Neutrophil (primary cell): ENCODE results near the gene TMEM253.

Experiments used
- H3K27ac ChIP-seq: fragments of 200-600 bp; sonication (generic); 2 replicates; pipeline ENCODE4 v1.5.1; 2016; ENCODE audit warnings: mild to moderate bottlenecking, moderate library complexity
- H3K27me3 ChIP-seq: fragments of 200-600 bp; sonication (generic); 2 replicates; pipeline ENCODE4 v1.6.0; 2016; ENCODE audit warnings: mild to moderate bottlenecking
- H3K36me3 ChIP-seq: fragments of 200-600 bp; sonication (generic); 2 replicates; pipeline ENCODE4 v1.5.1; 2017
- H3K4me1 ChIP-seq, 2 experiments: fragments of 200-600 bp in 1 of 2; sonication (generic) in 1 of 2; 1 replicate in 1 of 2; 2 replicates in 1 of 2; pipeline versions ENCODE4 v1.5.1 to v1.6.1; 2013 to 2016; ENCODE audit warnings: low read depth in 1 of 2, low read length in 1 of 2, mild to moderate bottlenecking in 1 of 2, moderate library complexity in 1 of 2; ENCODE audit not compliant: control insufficient read depth in 1 of 2, insufficient read depth in 1 of 2
- H3K4me3 ChIP-seq, 2 experiments: fragments of 200-600 bp in 1 of 2; sonication (generic) in 1 of 2; 1 replicate in 1 of 2; 2 replicates in 1 of 2; pipeline ENCODE4 v1.5.1; 2013 to 2016; ENCODE audit warnings: low read depth in 1 of 2, low read length in 1 of 2, mild to moderate bottlenecking in 1 of 2, moderate library complexity in 1 of 2
- H3K9me3 ChIP-seq: fragments of 200-600 bp; sonication (generic); 2 replicates; pipeline ENCODE4 v1.5.1; 2016
- CTCF ChIP-seq: fragments of 200-600 bp; sonication (generic); IDR thresholded peaks from 2 replicates; pipeline ENCODE4 v1.5.1; 2016; ENCODE audit warnings: antibody characterized with exemption

The TMEM253 gene

GRCh38 chr14:21070083-21070609, 30.7 kb upstream of the TMEM253 start, which contains the start of gene ARHGEF40:
ARHGEF40 (plus strand) TSS chr14:21070304; CDS start chr14:21070397, 93 bp downstream.
- Histone ChIP-seq H3K4me1 (peaks cover 38 to 41% of the 10 kb centered on the region in 2 experiments), H3K4me3 (peak within 1 kb of the TSS; percentile 74 to 81), H3K9me3 (no peaks in the 10 kb centered on the region), H3K27me3 (peaks cover 81% of the 10 kb centered on the region), H3K36me3 (no peaks in the 10 kb centered on the region), H3K27ac (peak within 1 kb of the TSS; percentile 86)
- TF ChIP-seq CTCF, result no peak

- Histone ChIP-seq H3K27ac (peak overlapping the region; percentile 86), H3K4me1 (peaks cover 38 to 41% of the 10 kb centered on the region in 2 experiments), H3K9me3 (no peaks in the 10 kb centered on the region), H3K4me3 (peak overlapping the region; percentile 74 to 81), H3K27me3 (peaks cover 75% of the 10 kb centered on the region), H3K36me3 (no peaks in the 10 kb centered on the region)
- TF ChIP-seq CTCF, result no peak
These were observed 30.1 kb upstream of the TMEM253 start for GRCh38 chr14:21070610-21071224.

- Histone ChIP-seq H3K27me3 (peaks cover 69% of the 10 kb centered on the region), H3K4me1 (peaks cover 38 to 41% of the 10 kb centered on the region in 2 experiments)
These were observed 29.4 kb upstream of the TMEM253 start for GRCh38 chr14:21071225-21072030.

GRCh38 chr14:21072031-21072473, 28.8 kb upstream of the TMEM253 start:
- H3K4me3 ChIP-seq, result peak overlapping the region; percentile 74 to 81
- peaks cover 63% of the 10 kb centered on the region for H3K27me3 ChIP-seq
- peak overlapping the region; percentile 86 for H3K27ac ChIP-seq
- H3K9me3 ChIP-seq, result no peaks in the 10 kb centered on the region
- no peak for TF ChIP-seq CTCF
- peaks cover 38 to 41% of the 10 kb centered on the region in 2 experiments for H3K4me1 ChIP-seq
- H3K36me3 ChIP-seq, result peaks cover 8% of the 10 kb centered on the region

More at GRCh38 chr14:21071225-21072030, 29.4 kb upstream of the TMEM253 start:
- H3K27ac ChIP-seq, result peak overlapping the region; percentile 86
- TF ChIP-seq CTCF, result peak; percentile 68
- no peaks in the 10 kb centered on the region for H3K9me3 ChIP-seq
- peaks cover 6% of the 10 kb centered on the region for H3K36me3 ChIP-seq
- peak overlapping the region; percentile 74 to 81 for H3K4me3 ChIP-seq

- TF ChIP-seq CTCF, result no peak
- H3K36me3 ChIP-seq, result peaks cover 12% of the 10 kb centered on the region
- H3K27ac ChIP-seq, result peak overlapping the region; percentile 86
- H3K9me3 ChIP-seq, result no peaks in the 10 kb centered on the region
- H3K27me3 ChIP-seq, result peaks cover 55% of the 10 kb centered on the region
- H3K4me1 ChIP-seq, result peaks cover 38 to 41% of the 10 kb centered on the region in 2 experiments
- H3K4me3 ChIP-seq, result peak overlapping the region in 1 of 2 experiments; percentile 81
These were observed 28.0 kb upstream of the TMEM253 start for GRCh38 chr14:21072781-21073339.
